Thymus (tissue), 11 donors: Measurements from ENCODE around the gene NRAS. TPM values are rescaled to one million over a fixed set of nuclear protein-coding genes. Genes with fewer than 3 reads are reported as not detected.

Experiments used
- DNase-seq, 9 donors: peaks; one replicate each; pipeline ENCODE4 v3.0.0-alpha.2; 2013; ENCODE audit warnings: low spot score in 9 of 9, low read depth in 6 of 9, missing footprints in 1 of 9
- H3K27ac ChIP-seq, 2 donors: one replicate each; pipeline ENCODE4 v1.5.1; 2013; ENCODE audit warnings: control low read depth in 1 of 2, low read depth in 1 of 2, low read length in 1 of 2, mild to moderate bottlenecking in 1 of 2, moderate library complexity in 1 of 2
- H3K27me3 ChIP-seq, 2 donors: one replicate each; pipeline ENCODE4 v1.5.1; 2013; ENCODE audit warnings: low read length in 1 of 2; ENCODE audit not compliant: control insufficient read depth in 2 of 2, insufficient read depth in 1 of 2
- H3K36me3 ChIP-seq, 2 donors: one replicate each; pipeline ENCODE4 v1.5.1; 2013; ENCODE audit warnings: low read length in 1 of 2, mild to moderate bottlenecking in 1 of 2, moderate library complexity in 1 of 2; ENCODE audit not compliant: control insufficient read depth in 2 of 2, insufficient read depth in 2 of 2
- H3K4me1 ChIP-seq, 2 donors: one replicate each; pipeline ENCODE4 v1.5.1; 2013; ENCODE audit warnings: low read length in 2 of 2; ENCODE audit not compliant: control insufficient read depth in 2 of 2, insufficient read depth in 2 of 2
- H3K4me3 ChIP-seq, 2 donors: one replicate each; pipeline ENCODE4 v1.5.1; 2013; ENCODE audit warnings: low read length in 2 of 2, control low read depth in 1 of 2, mild to moderate bottlenecking in 1 of 2
- H3K9me3 ChIP-seq, 2 donors: one replicate each; pipeline ENCODE4 v1.5.1; 2013; ENCODE audit warnings: low read length in 1 of 2, mild to moderate bottlenecking in 1 of 2; ENCODE audit not compliant: control insufficient read depth in 2 of 2, insufficient read depth in 1 of 2
- WGBS: extraction: QIAGEN DNeasy Blood & Tissue Kit; methylation state at CpG from one replicate; pipeline ENCODE4 v1.1.7; 2013; 5-methylcytosine and 5-hydroxymethylcytosine counted together
- polyA plus RNA-seq: library from polyadenylated mRNA; stranded (reverse); fragments of 200-250 nt; gene quantifications from one replicate; pipeline ENCODE4 v1.2.3, GENCODE V29; 2013
- total RNA-seq: library from RNA; stranded (reverse); fragments of 120-200 nt; gene quantifications from one replicate; pipeline ENCODE4 v1.2.4, GENCODE V29; 2013
- donor health status: healthy.

The NRAS gene
- total and polyA plus RNA-seq, 2 donors = 33.3 to 54.7 TPM

DNA sequence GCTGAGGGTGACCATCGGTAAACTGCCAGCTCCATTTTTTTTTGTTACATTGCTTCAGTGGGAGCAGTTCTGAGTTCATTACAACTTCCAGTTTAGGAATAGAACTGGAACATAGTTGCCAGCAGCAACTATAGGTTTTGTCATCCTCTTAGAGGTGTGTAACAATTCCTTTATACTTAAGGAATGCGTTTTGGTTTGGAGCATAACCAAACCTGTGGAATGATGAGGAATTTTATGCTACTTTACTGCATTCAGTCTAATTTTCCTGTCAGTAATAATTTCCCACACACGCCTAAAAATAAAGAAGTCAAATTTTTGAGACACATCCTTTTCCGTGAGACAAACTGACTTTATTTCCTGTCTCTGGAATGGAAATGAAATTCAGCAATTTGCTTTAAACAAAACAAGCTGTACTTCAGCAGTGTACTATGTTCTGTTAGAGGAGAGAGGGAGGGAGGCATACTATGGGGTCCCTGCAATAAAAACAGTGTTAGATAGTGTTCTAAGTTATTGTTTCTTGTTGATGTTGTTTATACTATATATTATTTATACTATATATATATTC, 16.5 kb downstream of the NRAS start:
- Histone ChIP-seq H3K36me3 (no peaks in the 10 kb centered on the region), H3K4me1 (no peaks in the 10 kb centered on the region), H3K9me3 (no peaks in the 10 kb centered on the region), H3K27me3 (no peaks in the 10 kb centered on the region), H3K4me3 (no peak overlapping the region), H3K27ac (no peak overlapping the region)
- WGBS = 53% methylated on average over 4 of the region's 4 CpGs
- DNase-seq = no peak

DNA sequence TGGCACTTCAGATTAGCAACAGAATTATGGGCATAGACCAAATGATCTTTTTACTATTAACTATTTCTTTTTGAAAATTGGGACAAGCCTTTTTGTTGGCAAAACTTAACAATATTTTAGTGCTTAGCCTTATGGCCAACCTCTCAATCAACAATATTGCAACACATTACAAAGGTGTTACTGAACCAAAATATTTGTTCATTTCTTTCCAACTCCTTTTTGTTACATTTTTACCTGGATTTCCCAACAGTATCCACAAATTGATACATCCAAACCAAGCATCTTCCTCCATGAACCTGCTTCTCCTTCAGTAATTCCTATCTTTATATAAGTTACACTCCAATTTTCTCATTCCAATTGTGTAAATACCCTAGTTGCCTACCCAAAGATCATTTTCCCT, 19.8 kb downstream of the NRAS start:
- H3K9me3 ChIP-seq = no peaks in the 10 kb centered on the region
- H3K4me3 ChIP-seq = no peak overlapping the region
- no peak overlapping the region for H3K27ac ChIP-seq
- no peaks in the 10 kb centered on the region for H3K36me3 ChIP-seq
- no peaks in the 10 kb centered on the region for H3K4me1 ChIP-seq
- no peak for DNase-seq
- no peaks in the 10 kb centered on the region for H3K27me3 ChIP-seq

DNA sequence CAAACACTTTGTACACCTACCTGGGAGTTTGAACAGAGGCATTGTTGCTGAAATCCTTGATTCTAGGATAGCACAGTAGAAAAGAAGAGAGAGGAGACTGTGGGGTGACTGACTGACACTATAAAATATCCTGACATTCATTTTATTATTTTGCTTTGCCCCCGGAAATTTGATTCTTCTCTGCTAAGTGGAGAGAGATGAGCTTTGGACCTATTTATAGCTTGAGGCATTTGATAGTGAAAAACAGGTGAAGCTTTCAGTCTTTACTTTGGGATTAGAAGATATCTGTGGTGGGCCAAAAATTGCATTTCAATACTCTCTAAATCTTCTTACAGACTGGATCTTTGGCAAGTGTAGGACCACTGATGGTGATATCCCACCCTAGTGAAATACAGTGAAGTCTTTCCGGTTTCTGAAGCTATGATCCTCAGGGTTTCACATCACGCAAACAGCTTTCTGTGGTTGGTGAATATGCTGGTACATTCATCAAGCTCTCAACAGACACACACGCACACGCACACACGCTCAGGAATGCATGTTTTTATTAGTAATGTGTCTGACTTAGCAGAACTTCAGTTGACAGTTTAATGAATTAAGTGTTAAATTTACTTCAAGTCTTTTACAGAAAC, 21.0 kb downstream of the NRAS start, which contains the start of gene AMPD1:
AMPD1 (minus strand) TSS at position 117 of the 629 bp plus-strand sequence; CDS start at position 42, 75 bp downstream.
- H3K27ac ChIP-seq = no peak within 1 kb of the TSS
- WGBS = 94% methylated on average over 6 of the region's 6 CpGs
- H3K27me3 ChIP-seq = no peaks in the 10 kb centered on the region
- no peak for DNase-seq
- no peaks in the 10 kb centered on the region for H3K4me1 ChIP-seq
- no peaks in the 10 kb centered on the region for H3K36me3 ChIP-seq
- H3K9me3 ChIP-seq = no peaks in the 10 kb centered on the region
- no peak within 1 kb of the TSS for H3K4me3 ChIP-seq

DNA sequence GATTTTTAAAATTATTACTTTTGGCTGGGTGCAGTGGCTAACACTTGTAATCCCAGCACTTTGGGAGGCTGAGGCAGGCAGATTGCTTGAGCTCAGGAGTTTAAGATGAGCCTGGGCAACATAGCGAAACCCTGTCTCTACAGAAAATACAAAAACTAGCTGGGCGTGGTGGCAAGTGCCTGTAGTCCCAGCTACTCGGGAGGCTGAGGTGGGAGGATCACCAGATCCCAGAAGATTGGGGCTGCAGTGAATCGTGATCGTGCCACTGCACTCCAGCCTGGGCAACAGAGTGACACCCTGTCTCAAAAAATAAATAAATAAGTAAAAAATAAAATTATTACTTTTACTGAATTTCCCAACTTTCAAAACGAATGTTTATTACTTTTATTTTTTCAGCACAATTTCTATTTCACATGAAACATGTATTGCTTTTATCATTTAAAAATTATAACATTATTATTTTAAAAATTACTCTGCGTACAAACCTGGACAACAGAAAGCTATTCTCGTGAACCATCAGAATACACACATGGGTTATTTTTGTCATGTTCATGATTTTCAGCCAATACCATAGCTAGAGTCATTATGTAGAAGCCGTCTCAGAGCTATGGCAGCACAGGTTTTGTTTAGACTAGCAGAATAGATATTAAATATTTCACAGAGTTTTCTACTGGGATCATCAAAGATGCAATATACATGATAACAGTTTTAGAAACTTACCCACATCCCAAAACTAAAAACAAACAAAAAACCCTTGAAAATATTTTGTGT, 21.8 kb downstream of the NRAS start:
- Histone ChIP-seq H3K4me3 (no peak overlapping the region), H3K4me1 (no peaks in the 10 kb centered on the region), H3K27me3 (no peaks in the 10 kb centered on the region), H3K27ac (no peak overlapping the region), H3K36me3 (no peaks in the 10 kb centered on the region), H3K9me3 (no peaks in the 10 kb centered on the region)
- no peak for DNase-seq
- 96% methylated on average over 9 of the region's 9 CpGs for WGBS

DNA sequence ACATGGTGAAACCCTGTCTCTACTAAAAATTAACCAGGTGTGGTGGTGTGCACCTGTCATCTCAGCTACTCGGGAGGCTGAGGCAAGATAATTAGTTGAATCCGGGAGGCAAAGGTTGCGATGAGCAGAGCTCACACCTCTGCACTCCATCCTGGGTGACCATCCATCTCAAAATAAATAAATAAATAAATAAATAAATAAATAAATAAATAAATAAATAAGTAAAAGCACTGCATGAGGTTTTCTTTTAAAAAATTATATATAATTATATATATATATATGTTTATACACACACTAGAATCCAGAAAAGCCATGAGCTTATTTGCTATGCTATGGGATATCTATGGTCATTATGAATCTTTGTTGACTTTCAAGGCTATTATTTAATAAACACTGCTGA, 23.6 kb downstream of the NRAS start:
- H3K27ac ChIP-seq = no peak overlapping the region
- no peak for DNase-seq
- no peak overlapping the region for H3K4me3 ChIP-seq
- no peaks in the 10 kb centered on the region for H3K27me3 ChIP-seq
- no peaks in the 10 kb centered on the region for H3K36me3 ChIP-seq
- H3K4me1 ChIP-seq = no peaks in the 10 kb centered on the region
- H3K9me3 ChIP-seq = no peaks in the 10 kb centered on the region
- WGBS = 93% methylated on average over 3 of the region's 3 CpGs

DNA sequence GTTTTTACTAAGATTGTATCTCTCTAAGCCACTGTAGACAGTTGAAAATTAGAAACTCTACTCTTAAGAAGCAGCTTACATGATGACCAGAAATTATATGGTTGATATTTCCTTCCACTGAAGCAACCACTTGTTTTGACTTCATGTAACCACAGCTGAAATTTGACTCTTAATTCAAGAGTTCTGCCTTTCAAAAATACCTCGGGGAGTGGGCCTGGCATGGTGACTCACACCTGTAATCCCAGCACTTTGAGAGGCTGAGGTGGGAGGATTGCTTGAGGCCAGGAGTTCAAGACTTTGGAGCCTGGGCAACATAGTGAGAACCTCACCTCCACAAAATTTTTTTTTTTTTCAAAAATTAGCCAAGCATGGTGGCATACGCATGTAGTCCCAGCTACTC, 25.5 kb downstream of the NRAS start:
- WGBS = 87% methylated on average over 2 of the region's 2 CpGs
- no peaks in the 10 kb centered on the region for H3K36me3 ChIP-seq
- H3K27me3 ChIP-seq = no peaks in the 10 kb centered on the region
- H3K4me3 ChIP-seq = no peak overlapping the region
- no peaks in the 10 kb centered on the region for H3K9me3 ChIP-seq
- H3K27ac ChIP-seq = no peak overlapping the region
- H3K4me1 ChIP-seq = no peaks in the 10 kb centered on the region
- DNase-seq = no peak

DNA sequence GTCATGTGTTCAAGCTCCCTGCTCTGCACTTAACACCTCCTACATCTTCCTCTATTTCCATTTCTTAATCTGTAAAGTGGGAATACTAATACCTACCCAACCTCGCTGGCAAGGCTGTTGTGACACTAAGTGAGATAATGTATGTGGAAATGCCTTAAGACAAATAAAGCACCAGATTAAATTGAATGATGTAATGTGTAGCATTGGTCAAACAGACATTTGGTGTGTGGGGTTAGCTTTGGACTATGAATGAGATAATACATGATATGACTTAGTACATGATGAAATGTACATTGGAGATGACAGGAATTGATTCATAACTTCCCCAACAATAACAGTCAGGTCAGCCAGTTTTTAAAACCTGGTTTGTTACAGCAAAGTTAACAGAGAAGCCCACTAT, 26.4 kb downstream of the NRAS start:
- no peaks in the 10 kb centered on the region for H3K4me1 ChIP-seq
- no peak overlapping the region for H3K27ac ChIP-seq
- no peaks in the 10 kb centered on the region for H3K27me3 ChIP-seq
- no peaks in the 10 kb centered on the region for H3K36me3 ChIP-seq
- DNase-seq = no peak
- H3K9me3 ChIP-seq = no peaks in the 10 kb centered on the region
- WGBS = 92% methylated on average over 1 of the region's 1 CpG
- no peak overlapping the region for H3K4me3 ChIP-seq

DNA sequence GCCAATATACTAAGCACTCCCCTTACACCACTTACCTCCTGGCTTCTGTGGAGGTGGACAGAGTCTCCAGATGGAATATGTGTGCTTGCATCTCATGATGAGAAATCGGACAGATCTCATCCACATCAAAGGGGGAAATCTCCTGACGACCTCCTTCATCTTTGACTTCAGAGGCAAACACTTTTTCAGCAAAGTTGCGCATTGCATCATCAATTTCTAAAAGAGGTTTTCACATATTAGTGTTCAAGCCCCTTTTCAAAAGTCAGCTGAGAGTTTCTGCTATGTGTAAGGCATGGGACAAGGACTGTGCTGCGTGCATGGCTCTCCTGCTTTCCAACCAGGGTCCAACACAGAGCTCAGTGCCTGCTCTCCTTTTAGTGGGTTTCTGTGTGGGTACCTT, 28.0 kb downstream of the NRAS start:
- 84% methylated on average over 4 of the region's 4 CpGs for WGBS
- Histone ChIP-seq H3K4me1 (no peaks in the 10 kb centered on the region), H3K9me3 (no peaks in the 10 kb centered on the region), H3K36me3 (no peaks in the 10 kb centered on the region), H3K27ac (no peak overlapping the region), H3K4me3 (no peak overlapping the region), H3K27me3 (peaks cover 0 to under 1% of the 10 kb centered on the region in 2 donors)
- DNase-seq = no peak

DNA sequence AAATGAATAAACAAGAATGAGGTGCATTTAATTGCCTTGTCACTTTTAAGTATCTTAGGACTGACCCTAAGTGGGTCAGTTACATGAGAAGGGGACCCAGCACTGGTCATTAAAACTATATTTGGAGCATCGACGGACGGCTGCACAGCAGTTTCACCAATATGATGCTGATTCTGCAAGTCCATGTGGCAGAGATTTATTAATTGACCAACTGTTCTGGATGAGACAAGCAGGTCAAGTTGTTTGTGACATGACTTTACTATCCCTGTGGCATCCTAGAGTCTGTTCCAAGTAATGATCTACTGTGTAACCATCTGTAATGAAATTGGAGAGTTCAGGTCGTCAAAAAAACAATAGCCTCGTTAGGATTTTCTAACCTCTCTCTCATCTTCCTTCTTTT, 30.7 kb downstream of the NRAS start:
- H3K36me3 ChIP-seq = no peaks in the 10 kb centered on the region
- H3K4me1 ChIP-seq = no peaks in the 10 kb centered on the region
- 90% methylated on average over 5 of the region's 5 CpGs for WGBS
- H3K9me3 ChIP-seq = no peaks in the 10 kb centered on the region
- no peak for DNase-seq
- peaks cover 0 to 2% of the 10 kb centered on the region in 2 donors for H3K27me3 ChIP-seq
- H3K27ac ChIP-seq = no peak overlapping the region
- H3K4me3 ChIP-seq = no peak overlapping the region
